ENCODE data around the gene DUSP16.

DNA sequence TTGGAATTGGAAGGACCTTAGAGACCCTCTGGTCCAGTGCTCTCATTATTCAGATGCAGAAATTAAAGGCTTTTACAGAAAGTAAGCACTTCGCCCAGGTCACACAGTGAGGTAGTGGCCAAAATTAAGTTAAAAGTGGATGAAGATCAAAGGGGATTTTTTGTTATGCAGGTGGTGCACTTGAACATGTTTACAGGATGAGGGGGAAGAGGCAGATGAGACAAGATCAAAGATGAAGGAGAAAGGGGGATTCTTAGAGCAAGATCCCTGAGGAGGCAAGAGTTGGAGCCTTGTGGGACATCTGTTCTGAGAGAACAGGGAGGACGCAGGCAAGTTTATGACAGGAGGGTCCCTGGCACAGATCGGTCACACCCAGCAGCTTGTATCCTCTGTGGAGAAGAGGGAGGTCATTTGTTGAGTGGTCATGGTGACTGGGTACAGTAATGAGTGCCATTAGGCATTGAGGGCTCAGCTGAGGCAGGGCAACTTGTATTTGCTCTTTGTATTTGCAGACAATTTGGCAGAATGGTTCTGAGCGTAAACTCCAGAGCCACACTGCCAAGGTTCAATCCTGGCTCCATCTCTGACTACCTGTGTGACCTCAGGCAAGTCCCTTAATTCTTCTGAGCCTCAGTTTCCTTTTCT, 121.8 kb downstream of the DUSP16 start:
- TF ChIP-seq POLR2A (IDR thresholded peaks at IDR 0.05): no peak
- TF ChIP-seq, protein P1, sequence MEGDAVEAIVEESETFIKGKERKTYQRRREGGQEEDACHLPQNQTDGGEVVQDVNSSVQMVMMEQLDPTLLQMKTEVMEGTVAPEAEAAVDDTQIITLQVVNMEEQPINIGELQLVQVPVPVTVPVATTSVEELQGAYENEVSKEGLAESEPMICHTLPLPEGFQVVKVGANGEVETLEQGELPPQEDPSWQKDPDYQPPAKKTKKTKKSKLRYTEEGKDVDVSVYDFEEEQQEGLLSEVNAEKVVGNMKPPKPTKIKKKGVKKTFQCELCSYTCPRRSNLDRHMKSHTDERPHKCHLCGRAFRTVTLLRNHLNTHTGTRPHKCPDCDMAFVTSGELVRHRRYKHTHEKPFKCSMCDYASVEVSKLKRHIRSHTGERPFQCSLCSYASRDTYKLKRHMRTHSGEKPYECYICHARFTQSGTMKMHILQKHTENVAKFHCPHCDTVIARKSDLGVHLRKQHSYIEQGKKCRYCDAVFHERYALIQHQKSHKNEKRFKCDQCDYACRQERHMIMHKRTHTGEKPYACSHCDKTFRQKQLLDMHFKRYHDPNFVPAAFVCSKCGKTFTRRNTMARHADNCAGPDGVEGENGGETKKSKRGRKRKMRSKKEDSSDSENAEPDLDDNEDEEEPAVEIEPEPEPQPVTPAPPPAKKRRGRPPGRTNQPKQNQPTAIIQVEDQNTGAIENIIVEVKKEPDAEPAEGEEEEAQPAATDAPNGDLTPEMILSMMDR (IDR thresholded peaks at IDR 0.05): no peak
- TF ChIP-seq POLR2AphosphoS5 (IDR thresholded peaks at IDR 0.05): no peak

Measured in transverse colon (tissue), 4 donors.